NCI-H1105 (cell line): Measurements from ENCODE around the gene ANXA4.
"Not testable (repeated sequence)": the region's sequence is repeated elsewhere in the genome, so short reads cannot be mapped to it uniquely, and the experiment has no call there.

Experiments used
- DNase-seq: peaks from one replicate; lab custom pipeline; 2025; lab: John Stamatoyannopoulos, UW

ANXA4 gene

DNA sequence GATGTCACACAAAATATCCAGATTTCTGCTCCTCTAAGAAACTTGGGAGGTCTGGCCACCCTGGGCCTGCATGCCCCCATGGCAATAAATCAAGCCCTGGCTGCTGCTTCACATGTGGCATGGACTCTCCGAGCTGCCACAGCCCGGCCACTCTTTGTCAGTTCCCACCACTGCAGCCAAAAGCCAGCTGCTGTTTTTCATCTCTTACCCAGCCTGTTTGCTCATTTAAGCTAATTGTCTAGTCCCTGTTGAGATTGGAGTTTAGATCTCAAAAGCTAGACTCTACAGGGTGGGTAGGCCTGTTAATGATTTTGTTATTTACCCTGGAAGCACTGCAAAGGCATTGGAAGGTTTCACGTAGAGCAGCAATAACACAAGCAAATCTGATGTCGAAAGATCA, 20.9 kb upstream of the ANXA4 start:
- no peak for DNase-seq

DNA sequence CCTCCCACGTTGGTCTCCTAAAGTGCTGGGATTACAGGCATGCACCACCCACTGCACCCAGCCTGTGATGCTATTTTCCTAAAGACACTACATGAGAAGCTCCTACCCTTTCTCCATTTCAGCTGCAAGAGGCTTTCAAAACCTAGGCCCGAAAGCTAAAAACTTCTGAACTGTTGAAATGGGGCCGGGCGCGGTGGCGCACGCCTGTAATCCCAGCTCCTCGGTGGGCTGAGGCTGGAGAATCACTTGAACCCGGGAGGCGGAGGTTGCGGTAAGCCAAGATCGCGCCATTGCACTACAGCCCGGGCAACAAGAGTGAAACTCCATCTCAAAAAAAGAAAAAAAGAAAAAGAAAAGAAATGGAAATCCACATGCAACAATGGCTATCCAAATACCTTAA, 18.1 kb upstream of the ANXA4 start:
- DNase-seq, result no peak

DNA sequence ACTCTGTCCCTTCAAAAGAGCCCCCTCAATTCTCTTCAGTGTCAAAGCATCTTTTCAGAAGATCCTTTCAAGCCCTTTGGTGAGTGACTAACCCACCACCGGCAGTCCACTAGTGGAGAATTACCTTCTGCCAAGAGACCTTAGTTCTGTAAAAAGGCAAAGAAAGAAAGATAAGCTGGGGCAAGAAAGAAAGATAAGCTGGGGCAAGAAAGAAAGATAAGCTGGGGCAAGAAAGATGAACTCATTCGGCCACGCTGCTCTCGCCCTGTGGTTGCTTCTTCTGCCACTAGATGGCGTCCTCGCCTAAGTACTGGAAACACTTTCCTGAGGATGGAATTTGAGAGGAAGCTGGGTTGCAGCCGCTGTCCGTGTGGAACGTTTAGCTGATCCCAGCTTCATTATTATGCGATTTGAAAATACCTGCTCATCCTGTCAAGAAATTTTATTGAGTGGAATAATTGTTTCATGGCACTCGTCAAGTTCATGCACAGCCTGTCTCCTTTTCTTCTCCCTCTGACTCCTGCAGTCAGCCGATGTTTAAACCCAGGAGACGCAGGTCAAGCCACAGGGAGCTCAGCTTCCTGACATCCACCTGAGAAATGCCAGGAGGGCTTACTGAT, 17.3 kb upstream of the ANXA4 start:
- peak; percentile 53 for DNase-seq

DNA sequence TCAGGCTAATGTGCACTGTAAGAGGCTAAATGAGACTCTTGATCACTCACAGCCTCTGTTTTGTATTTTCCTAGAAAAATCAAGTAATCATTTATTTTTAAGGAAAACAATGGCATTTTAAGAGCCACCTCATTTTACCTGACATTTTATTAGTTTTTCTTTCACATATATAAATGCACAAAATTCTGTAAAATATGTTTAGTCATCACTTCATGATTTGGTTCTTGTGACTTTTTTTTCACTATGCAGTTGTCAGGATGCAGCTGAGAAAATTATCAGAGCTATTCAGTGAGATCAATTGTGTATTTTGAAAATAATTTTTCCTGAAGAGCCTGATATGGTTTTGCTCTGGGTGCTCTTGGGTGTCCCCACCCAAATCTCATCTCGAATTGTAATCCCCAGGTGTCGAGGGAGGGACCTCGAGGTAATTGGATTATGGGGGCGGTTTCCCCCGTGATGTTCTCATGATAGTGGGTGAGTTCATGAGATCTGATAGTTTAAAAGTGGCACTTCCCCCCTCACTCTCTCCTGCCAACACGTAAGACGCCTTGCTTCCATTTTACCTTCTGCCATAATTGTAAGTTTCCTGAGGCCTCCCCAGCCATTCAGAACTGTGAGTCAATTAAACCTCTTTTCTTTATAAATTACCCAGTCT, 16.1 kb upstream of the ANXA4 start:
- DNase-seq, result no peak

DNA sequence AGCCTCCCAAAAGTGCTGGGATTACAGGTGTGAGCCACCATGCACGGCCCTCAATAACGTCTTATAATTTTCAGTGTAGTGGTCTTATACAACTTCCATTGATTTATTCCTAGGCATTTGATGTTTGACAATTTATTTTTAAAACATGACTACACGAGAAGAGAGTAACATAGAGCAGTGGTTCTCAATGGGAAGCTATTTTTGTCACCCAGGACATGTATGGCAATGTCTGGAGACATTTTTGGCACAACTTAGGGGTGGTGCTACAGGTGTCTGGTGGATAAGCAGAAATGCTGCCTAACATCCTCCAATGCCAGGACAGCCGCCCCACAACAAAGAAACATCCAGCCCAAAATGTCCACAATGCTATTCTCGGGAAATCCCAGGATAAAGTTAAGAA, 12.7 kb upstream of the ANXA4 start:
- no peak for DNase-seq

DNA sequence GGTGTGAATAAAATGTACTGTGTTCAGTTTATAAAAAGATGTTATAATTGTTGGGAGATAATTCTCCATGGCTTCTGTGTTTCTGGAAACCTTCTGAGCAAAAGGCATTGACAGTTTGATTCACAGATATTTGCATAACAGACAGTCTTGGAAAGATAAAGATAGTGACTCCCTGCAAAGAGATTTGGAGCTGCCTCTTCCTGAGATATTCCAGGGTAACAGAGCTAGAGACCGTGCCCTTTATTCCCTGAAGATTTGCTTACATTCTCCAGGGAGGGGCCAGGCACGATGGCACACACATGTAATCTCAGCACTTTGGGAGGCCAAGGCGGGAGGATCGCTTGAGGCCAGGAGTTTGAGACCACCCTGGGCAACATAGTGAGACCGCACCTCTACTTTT, 12.2 kb upstream of the ANXA4 start:
- no peak for DNase-seq

DNA sequence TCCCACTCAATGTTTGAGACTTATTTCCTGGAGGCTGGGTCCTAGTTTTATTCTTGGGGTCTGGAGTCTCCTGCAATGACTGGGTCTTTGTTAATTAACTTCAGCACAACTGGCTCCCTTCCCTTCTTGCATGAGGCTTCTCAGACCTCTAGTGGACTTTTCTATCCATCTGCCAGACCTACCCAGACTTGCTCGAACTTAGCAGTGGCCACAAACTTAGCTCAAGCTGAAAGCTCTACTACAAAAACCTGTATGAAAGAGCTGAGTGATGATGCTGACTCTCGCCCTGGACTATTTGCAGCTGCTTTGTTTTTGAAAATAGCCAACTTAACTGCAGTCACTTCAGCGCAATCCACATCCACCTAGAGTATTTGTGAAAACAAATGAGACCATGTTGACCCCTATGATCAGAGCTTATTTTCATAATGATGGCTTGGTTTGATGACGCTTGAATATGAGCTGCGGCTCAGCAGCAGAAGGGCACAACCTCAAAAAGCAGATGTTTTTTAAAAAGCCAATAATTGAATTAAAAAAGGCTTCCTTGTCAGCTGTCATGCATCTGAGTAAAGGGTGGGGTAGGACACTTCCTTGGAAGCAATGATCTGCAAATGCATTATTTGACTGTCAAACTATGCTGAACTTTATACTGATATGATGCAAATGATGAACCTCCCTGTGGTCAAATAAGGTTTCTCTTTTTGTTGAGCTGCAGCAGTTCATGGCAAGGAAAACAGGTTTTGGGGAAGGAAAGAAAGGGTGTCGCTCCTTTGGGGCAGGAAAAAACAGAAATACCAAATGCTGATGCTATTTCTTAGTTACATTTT, 10.6 kb upstream of the ANXA4 start:
- DNase-seq, result no peak

DNA sequence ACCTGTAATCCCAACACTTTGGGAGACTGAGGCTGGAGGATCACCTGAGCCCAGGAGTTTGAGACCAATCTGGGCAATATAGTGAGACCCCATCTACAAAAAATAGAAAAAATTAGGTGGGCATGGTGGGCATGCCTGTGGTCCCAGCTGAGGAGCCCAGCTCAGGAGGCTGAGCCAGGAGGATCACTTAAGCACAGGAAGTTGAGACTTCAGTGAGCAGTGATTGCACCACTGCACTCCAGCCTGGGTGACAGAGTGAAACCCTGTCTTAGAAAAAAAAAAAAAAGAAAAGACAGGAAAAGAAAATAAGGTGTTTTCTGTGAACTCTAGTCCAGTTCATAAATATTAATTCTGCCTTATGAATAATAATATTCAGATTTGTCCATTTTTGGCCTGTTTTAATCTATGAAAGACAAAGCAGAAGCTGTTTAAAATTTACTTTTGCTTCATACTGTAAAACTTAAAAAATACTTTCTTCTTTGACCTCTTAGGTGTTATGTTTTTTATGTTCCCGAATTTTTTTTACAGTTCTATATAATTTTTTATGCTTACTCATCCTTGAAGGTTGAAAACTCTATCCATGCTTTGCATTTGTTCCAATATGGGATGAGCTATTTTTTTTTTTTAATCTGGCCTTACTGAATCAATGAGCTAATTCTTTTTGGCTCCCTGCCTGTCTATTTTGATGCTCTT, 8.4 kb upstream of the ANXA4 start:
- no peak for DNase-seq

DNA sequence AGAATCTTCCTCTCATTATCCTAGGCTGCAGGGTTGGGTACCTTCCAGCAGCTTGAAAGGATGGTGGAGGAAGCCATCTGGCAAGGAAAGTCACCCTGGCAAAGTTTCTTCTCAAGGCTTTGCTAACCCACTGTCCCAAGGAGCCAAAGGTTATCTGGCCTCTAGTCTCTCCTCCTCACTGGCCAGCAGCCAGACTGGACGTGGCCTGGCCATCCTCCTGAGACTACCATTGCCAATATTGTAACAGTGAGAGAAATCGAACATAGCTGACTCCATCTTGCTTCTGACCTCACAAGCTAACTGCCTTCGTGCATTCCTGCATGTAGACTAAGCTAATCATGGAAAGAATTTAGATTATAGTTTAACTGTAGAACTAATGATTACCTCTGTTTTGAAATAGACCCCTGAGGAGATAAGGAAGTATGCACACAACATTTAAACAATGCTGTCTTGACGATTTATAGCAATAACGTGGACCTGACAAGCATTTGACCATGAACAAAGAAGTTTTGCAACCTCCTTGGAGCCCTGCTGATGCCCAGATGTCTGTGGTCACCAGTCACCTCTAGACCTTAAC, 7.8 kb upstream of the ANXA4 start:
- DNase-seq, result no peak

DNA sequence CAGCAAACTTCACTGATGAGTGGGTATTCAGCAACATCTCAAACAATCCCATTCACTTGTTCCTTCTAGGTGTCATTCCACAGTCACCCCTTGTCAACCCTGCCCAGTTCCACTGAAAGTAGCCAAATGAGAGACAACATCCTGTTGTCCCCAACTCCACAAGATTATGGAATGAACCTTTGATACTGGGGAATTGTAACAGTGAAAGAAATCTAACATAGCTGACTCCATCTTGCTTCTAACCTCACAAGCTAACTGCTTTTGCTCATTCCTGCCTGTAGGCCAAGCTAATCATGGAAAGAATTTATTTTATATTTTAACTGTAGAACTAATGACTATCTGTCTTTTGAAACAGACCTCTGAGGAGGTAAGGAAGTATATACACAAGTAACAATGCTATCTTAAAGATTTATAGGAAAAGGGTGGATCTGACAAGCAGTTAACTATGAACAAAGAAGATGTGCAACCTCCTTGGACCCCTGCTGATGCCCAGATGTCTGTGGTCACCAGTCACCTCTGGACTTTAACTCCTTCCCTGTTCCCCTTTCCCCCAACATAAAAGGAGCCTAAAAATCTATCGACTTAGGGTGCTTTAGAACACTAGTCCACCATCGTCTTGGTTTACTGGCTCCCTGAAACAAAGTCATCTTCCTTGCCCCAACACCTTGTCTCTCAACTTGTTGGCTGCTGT, 6.9 kb upstream of the ANXA4 start:
- no peak for DNase-seq

DNA sequence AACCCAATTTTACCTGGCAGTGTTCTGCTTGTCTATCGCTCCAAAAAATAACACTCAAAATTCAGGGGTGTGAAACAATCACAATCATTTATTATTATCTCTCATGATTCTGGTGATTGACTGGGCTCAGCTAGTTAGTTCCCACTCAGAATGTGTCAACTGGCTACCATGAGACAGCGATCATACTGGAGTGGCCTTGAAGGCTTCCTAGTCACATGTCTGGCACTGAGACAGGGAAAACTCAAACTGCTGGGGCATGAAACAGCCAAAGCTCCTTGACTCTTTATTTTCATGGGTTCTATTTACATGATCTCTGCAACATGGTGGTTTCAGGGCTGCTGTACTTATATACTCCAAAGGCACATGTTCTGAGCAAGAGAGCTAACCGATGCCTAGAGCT, 6.2 kb upstream of the ANXA4 start:
- no peak for DNase-seq

DNA sequence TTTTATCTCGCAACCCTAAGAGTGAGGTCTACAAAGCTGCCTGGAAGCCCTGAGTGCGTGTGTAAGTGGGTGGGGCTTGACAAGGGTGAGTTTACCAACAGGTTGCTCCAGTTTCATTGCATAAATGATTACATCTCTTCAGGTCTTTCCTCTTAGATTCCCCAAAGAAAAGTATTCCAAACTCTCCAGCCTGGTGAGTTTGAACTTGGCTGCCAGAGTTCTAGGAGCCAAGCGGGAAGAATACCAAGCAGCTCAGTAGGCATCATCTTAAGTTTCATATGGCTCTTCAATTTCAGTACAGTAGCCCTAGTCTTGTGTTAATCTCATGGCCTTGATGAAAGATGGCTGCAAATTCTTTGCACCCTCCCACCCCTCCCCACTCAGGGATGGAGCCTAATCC, 3.8 kb upstream of the ANXA4 start:
- not testable (repeated sequence) for DNase-seq

DNA sequence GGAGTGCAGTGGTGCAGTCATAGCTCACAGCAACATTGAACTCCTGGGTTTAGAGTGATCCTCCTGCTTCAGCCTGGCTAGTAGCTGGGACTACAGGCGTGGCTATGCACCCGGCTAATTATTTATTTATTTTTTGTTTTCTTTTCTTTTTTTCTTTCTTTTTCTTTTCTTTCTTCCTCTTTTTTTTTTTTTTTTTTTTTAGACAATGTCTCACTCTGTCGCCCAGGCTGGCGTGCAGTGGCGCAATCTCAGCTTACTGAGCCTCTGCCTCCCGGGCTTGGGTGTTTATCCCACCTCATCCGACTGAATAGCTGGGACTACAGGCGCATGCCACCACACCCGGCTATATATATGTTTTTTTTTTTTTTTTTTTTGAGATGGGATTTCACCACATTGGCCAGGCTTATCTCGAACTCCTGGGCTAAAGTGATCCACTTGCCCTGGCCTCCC, 1.4 kb upstream of the ANXA4 start:
- DNase-seq, result no peak

DNA sequence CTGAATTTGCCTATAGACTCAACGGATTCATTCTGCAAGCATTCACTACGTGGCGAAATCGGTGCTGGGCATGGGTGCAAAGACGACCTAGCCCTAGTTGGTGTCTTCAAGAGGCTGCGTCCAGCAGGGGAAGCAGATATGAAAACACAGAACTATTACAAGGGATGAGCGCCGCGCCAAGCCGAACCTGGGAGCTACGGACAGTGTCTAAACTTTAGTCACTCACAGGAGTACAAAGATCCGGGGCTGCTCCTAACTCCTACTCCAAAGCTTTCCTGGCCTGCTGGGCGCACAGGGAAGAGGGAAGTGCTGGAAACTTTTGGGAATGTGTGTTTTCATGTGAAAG, 732 bp upstream of the ANXA4 start:
- no peak for DNase-seq

DNA sequence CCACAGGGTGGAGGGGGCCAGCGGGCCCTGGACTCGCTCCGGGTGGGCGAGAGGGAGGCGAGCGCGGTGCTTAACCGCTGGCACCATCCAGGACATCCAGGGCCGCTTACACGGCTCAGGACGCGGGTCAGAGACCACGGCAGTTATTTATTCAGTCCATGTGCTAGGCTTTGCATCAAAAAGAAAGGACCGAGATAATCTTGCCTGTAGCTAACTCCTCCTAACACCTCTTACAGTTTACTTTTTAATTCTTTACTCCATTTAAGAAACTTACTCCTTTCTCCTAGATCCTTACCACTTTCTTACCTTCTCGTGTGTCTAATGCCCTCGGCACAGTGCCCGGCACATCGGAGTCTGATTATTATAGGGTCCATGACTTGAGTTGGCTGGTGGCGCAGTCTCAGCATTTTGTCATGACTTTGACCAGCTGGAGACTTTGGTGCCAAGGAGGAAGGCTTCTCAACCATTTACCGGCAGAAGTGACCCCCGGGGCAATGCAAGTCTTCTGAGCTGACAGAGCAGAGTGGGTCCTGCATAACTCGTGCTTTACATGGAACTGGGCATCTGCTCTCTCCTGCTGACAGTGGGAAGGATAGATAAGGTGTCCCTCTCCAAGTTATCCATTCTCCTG, 503 bp downstream of the ANXA4 start:
- no peak for DNase-seq

DNA sequence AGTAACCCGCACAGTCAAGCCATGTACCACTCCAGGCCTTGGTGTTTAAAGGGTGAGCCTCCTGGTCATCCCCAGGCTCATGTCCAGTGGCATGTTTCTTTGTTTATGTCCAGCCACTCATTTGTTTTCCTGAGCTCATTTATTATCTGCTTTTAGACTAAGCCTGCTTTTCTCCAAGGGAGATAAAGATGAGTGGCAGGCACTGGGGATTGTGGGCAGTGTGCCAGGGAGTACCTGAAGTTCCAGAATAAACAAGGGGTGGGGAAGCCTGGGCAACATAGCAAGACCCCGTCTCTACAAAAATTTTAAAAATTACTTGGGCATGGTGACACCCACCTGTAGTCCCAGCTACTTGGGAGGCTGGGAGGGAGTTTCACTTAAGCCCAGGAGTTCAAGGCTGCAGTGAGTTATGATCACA, 1.9 kb downstream of the ANXA4 start:
- DNase-seq, result no peak

DNA sequence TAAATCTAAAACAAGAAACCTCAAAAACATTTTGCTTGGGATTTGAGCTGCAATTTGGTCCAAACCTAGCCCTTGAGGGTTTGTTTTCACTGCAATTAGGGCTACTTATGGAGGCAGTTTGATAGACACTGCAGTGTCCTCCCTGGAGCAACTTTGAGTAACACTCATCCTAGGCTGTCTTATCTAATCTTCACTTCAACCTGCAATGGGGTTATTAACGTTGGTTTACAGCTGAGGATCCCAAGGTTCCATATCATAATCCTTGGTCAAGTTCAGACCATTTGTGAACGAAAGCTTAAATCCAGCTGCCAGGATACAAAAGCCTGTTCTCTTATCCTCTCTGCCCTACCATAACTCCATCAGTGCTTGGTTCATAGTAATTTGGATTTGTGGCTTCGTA, 2.5 kb downstream of the ANXA4 start:
- no peak for DNase-seq

DNA sequence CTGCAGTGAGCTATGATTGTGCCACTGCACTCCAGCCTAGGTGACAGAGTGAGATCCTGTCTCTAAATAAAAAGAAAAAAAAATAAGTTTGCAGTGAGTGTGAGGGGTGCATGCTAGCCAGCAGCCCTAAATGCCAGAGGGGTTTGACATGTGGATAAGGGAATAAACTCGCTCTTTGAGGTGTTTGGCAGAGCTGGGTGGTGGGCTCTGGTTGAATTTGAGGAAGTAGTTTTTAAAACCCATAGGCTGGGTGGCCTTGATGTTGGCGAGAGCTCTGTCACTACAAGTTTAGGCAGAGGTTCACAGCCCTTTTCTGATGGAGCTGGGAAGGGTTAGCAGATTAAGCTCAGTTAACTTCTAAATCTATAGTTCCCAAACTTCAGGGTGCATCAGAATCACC, 3.1 kb downstream of the ANXA4 start:
- DNase-seq, result no peak

DNA sequence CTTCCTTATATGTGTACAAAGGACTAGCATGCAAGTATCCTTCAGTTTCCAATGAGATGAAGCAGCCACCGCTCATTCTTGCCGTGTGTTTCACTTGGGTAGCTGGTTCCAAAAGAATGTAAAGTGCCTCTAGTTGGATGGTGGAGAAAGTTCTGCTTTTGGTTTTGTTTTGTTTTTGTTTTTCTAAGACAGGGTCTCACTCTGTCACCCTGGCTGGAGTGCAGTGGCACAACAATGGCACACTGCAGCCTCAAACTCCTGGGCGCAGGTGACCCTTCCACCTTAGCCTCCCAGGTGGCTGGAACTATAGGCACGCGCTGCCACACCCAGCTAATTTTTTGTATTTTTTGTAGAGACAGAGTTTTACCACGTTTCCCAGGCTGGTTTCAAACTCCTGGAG, 8.3 kb downstream of the ANXA4 start:
- DNase-seq, result no peak

DNA sequence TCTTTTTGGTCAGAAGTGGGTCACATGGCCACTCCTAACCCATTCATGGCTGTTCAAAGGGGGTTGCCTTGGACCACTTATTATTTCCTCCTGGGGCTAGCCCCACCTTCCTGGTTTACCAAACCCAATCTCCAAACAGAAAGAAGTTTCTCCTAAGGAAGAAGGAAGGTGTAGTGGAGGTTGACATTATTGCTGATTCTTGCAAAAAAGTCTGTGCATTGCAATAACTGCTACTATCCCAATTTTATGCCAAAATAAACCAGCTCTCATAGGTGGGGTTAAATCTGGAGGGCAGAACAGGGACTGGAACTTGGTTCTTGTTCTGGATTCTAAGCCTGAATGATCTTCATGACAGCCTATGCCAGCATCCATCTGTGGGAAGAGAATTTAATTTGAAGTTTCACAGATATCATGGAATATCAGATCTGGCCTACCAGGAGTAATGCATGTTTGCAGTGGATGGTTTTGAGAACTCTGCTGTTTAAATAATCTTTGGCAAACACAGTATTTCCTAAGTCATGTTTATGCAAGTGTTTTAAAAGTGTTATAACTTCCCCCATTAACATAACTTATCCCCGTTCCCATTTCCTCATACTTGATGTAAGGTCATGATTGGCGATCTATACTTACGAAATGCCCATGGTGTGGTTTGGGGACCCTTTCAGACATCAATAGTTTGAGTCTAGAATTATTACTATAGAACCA, 11.9 kb downstream of the ANXA4 start:
- no peak for DNase-seq

DNA sequence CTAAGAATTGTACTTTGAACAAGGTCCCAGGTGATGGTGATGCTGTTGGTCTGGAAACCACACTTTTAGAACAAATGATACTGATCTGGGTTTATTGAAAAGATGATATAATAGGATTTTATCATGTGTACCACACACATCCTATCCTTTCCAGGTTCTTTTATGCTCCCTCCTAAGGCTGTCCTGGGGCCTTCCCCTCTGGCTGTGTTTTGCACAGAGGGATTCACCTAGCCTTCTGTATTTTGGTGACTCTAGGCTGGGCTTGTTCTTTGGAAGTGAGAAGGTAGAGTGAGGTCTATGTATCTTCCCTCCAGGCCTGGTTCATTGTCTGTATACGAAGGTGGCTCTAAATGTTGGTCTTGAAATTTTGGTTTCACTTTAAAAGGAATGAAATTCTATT, 12.7 kb downstream of the ANXA4 start:
- DNase-seq, result no peak
